GM19452 (cell line): ENCODE results near the gene PIK3C3.

ENCODE experiments used
- ATAC-seq: cut with Tn5 transposase; IDR thresholded peaks from one replicate; pipeline ENCODE4 v1.9.1; 2021; ENCODE audit not compliant: unreplicated experiment

The PIK3C3 gene

GRCh38 chr18:42113529-42114191 lies 158.6 kb downstream of the PIK3C3 start:
- peak; percentile 48 for ATAC-seq

- ATAC-seq = peak; percentile 82
Observed at GRCh38 chr18:42114310-42114943, 159.4 kb downstream of the PIK3C3 start.

- no peak for ATAC-seq
Observed at GRCh38 chr18:42126586-42126985, 171.6 kb downstream of the PIK3C3 start.

GRCh38 chr18:42131066-42131929 lies 176.3 kb downstream of the PIK3C3 start:
- no peak for ATAC-seq

- no peak for ATAC-seq
Observed at GRCh38 chr18:42131930-42132244, 176.9 kb downstream of the PIK3C3 start.
